HL-60 (cell line): Measurements from ENCODE around the gene TREH.

Experiments used
- DNase-seq, 2 experiments: peaks; one replicate each; pipeline ENCODE4 v3.0.0-alpha.2; 2010 to 2020; ENCODE audit warnings: low read depth in 1 of 2, low spot score in 1 of 2
- H3K27ac ChIP-seq: fragments of 250-450 bp; sonication (Bioruptor Pico); replicated peaks from 2 replicates; pipeline ENCODE4 v1.5.1; 2020; ENCODE audit warnings: mild to moderate bottlenecking, moderate library complexity
- H3K27me3 ChIP-seq: fragments of 250-450 bp; sonication (Bioruptor Pico); 2 replicates; pipeline ENCODE4 v1.5.1; 2021; ENCODE audit warnings: mild to moderate bottlenecking, moderate library complexity; ENCODE audit not compliant: insufficient read depth, poor library complexity, severe bottlenecking
- H3K4me3 ChIP-seq: replicated peaks from 2 replicates; pipeline ENCODE4 v1.5.1; 2011; ENCODE audit warnings: mild to moderate bottlenecking, control low read depth, low read length; ENCODE audit not compliant: insufficient read depth
- CTCF ChIP-seq: IDR thresholded peaks from one replicate; pipeline ENCODE4 v1.5.1; 2011; ENCODE audit warnings: low read length, control low read depth, inconsistent platforms; ENCODE audit not compliant: insufficient read depth
- GABPA ChIP-seq: IDR thresholded peaks from 2 replicates; pipeline ENCODE4 v1.6.1; 2012; ENCODE audit warnings: low read depth
- POLR2AphosphoS5 ChIP-seq: IDR thresholded peaks from 2 replicates; pipeline ENCODE4 v1.6.1; 2012; ENCODE audit warnings: low read depth
- REST ChIP-seq: IDR thresholded peaks from 2 replicates; pipeline ENCODE4 v1.6.1; 2012; ENCODE audit warnings: low read depth; ENCODE audit not compliant: insufficient replicate concordance
- SPI1 ChIP-seq: IDR thresholded peaks from 2 replicates; pipeline ENCODE4 v1.6.1; 2012; ENCODE audit warnings: low read depth, mild to moderate bottlenecking, borderline replicate concordance

Gene TREH

GRCh38 chr11:118625976-118626375 is 53.5 kb downstream of the TREH start:
- H3K27ac ChIP-seq = no peak overlapping the region
- H3K27me3 ChIP-seq = peaks cover 12% of the 10 kb centered on the region
- TF ChIP-seq SPI1 (no peak), GABPA (no peak), CTCF (no peak), REST (no peak), POLR2AphosphoS5 (no peak)
- H3K4me3 ChIP-seq = no peak overlapping the region
- DNase-seq = no peak

GRCh38 chr11:118625036-118625690 is 54.3 kb downstream of the TREH start:
- no peak overlapping the region for H3K27ac ChIP-seq
- peaks cover 18% of the 10 kb centered on the region for H3K27me3 ChIP-seq
- no peak for DNase-seq
- no peak overlapping the region for H3K4me3 ChIP-seq
- TF ChIP-seq REST (no peak), POLR2AphosphoS5 (no peak), SPI1 (no peak), CTCF (no peak), GABPA (no peak)

GRCh38 chr11:118623269-118623655 is 56.2 kb downstream of the TREH start:
- DNase-seq = no peak
- H3K27ac ChIP-seq = no peak overlapping the region
- no peak for TF ChIP-seq CTCF
- no peak for TF ChIP-seq POLR2AphosphoS5
- no peak overlapping the region for H3K4me3 ChIP-seq
- peaks cover 19% of the 10 kb centered on the region for H3K27me3 ChIP-seq
